Ovary (tissue), 3 donors: ENCODE results near the gene KCNAB1.

ENCODE experiments used
- CTCF ChIP-seq, 3 donors: fragments of 450-650 bp in 2 of 3; fragments of 200-600 bp in 1 of 3; IDR thresholded peaks; one replicate each; pipeline versions ENCODE4 v1.5.1 to v1.8.0; 2016 to 2022; ENCODE audit warnings: antibody characterized with exemption in 3 of 3, mild to moderate bottlenecking in 1 of 3
- EP300 ChIP-seq: sonication (generic); formaldehyde crosslinking; IDR thresholded peaks from one replicate; pipeline ENCODE4 v1.6.1; 2017; ENCODE audit warnings: antibody characterized with exemption
- POLR2A ChIP-seq: fragments of 450-650 bp; IDR thresholded peaks from one replicate; pipeline ENCODE4 v1.6.1; 2017; ENCODE audit warnings: antibody characterized with exemption, mild to moderate bottlenecking, moderate library complexity
- donor health status: DM: no; HTN: no; CAD: no.

- TF ChIP-seq CTCF (IDR thresholded peaks at IDR 0.05), result no peak
- TF ChIP-seq POLR2A, result no peak
- TF ChIP-seq EP300, result no peak
Observed at GRCh38 chr3:156251424-156251823, 131.0 kb downstream of the KCNAB1 start.
